HFFc6 (cell line): ENCODE measurements around the gene IL36B. TPM values are rescaled to one million over a fixed set of nuclear protein-coding genes. Genes with fewer than 3 reads are reported as not detected.

Source experiments
- DNase-seq: peaks from one replicate; pipeline ENCODE4 v3.0.0-alpha.2; 2018
- H3K27ac Mint-ChIP-seq: 2 replicates; pipeline ENCODE4 v1.8.0; 2020; ENCODE audit warnings: mild to moderate bottlenecking, mixed read lengths
- H3K27me3 Mint-ChIP-seq: 2 replicates; pipeline ENCODE4 v1.8.0; 2021; ENCODE audit warnings: mild to moderate bottlenecking, moderate library complexity, mixed read lengths; ENCODE audit not compliant: insufficient read depth
- H3K36me3 Mint-ChIP-seq: 2 replicates; pipeline ENCODE4 v1.8.0; 2021; ENCODE audit warnings: low read depth, mixed read lengths
- H3K4me1 Mint-ChIP-seq: 2 replicates; pipeline ENCODE4 v1.8.0; 2020; ENCODE audit warnings: low read depth, mixed read lengths
- H3K4me3 Mint-ChIP-seq: 2 replicates; pipeline ENCODE4 v1.8.0; 2020; ENCODE audit warnings: mild to moderate bottlenecking, moderate library complexity, mixed read lengths
- H3K9me3 Mint-ChIP-seq: 2 replicates; pipeline ENCODE4 v1.8.0; 2020; ENCODE audit warnings: mild to moderate bottlenecking, mixed read lengths
- total RNA-seq, 6 experiments: library from RNA; stranded (reverse); fragmentation: NEBNext Ultra II Directional; extraction: Animal tissue kit (Norgen Biotek cat#: 25700); gene quantifications; 2 replicates in 1 of 6; 3 replicates in 5 of 6; pipeline ENCODE4 v1.2.3, GENCODE V29; 2021
- TF ChIP-seq, protein P1 (sequence below): fragments of 200-600 bp; sonication (generic); IDR thresholded peaks from 2 replicates; pipeline ENCODE4 v1.5.0; 2021; ENCODE audit warnings: antibody characterized with exemption, mild to moderate bottlenecking

IL36B gene
- total RNA-seq, 6 experiments from 2014 or later, result not detected

DNA sequence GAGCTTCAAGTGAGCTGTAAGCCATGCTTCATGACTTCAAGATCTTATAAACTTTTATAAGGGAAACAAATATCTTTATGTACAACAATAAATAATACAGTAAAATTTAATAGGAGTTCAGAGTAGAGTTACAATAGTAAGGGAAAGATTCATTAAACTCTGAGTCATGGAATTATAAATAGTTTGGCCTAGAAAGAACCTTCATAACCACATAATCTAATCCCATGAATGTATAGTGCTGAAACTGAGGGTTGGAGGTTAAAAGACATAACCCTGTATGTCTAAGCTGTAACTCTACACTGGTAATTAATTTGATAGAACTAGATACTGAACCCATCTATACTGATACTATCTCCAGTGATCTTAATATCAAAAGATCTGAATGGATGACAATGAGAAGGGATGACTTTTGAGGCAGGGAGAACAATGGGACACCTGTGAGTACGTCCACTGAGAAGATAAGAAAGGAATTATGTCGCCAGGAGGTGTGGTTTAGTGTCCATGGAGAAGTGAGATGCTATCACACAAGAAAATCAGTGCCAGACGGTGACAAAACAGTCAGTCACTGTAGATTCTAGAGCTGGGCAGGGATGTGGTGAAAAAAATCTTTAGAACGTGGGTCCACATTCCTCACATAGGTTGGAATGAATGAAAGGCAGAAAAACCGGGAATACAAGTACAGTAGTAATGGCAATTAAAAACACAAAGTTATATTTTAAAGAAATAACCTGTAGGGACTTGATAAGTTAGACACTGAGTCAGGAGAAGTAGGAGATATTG, 16.2 kb upstream of the IL36B start:
- no peak overlapping the region for H3K4me3 Mint-ChIP-seq
- DNase-seq, result no peak
- peaks cover 16% of the 10 kb centered on the region for H3K27me3 Mint-ChIP-seq
- TF ChIP-seq, protein P1, sequence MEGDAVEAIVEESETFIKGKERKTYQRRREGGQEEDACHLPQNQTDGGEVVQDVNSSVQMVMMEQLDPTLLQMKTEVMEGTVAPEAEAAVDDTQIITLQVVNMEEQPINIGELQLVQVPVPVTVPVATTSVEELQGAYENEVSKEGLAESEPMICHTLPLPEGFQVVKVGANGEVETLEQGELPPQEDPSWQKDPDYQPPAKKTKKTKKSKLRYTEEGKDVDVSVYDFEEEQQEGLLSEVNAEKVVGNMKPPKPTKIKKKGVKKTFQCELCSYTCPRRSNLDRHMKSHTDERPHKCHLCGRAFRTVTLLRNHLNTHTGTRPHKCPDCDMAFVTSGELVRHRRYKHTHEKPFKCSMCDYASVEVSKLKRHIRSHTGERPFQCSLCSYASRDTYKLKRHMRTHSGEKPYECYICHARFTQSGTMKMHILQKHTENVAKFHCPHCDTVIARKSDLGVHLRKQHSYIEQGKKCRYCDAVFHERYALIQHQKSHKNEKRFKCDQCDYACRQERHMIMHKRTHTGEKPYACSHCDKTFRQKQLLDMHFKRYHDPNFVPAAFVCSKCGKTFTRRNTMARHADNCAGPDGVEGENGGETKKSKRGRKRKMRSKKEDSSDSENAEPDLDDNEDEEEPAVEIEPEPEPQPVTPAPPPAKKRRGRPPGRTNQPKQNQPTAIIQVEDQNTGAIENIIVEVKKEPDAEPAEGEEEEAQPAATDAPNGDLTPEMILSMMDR, result no peak
- H3K9me3 Mint-ChIP-seq, result peaks cover 3% of the 10 kb centered on the region; the same call in 1 of the 2 replicates
- H3K4me1 Mint-ChIP-seq, result peaks cover 17% of the 10 kb centered on the region
- H3K36me3 Mint-ChIP-seq, result no peaks in the 10 kb centered on the region
- H3K27ac Mint-ChIP-seq, result no peak overlapping the region

DNA sequence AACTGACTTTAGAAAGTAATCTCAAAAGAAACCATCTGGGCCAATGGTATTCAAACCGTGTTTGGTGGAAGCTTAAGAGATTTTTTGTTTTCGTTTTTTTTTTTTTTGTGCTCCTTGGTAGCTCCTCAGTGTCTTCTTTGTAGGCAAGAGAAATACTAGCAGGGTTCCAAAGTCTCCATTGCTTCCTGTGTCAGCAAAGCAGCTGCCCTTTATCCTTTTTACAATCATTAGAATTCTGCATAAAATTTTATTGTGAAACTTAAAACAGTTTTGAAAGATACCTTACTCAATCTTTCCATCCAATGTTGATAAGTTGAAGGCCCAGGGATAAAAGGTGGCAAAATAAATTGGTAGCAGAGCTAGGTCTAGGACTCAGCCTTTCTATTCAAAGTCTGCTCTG, 15.6 kb upstream of the IL36B start:
- TF ChIP-seq, protein P1, result no peak
- H3K36me3 Mint-ChIP-seq, result no peaks in the 10 kb centered on the region
- no peak overlapping the region for H3K27ac Mint-ChIP-seq
- H3K27me3 Mint-ChIP-seq, result peaks cover 16% of the 10 kb centered on the region
- DNase-seq, result no peak
- H3K9me3 Mint-ChIP-seq, result peaks cover 3% of the 10 kb centered on the region; the same call in 1 of the 2 replicates
- peaks cover 17% of the 10 kb centered on the region for H3K4me1 Mint-ChIP-seq
- H3K4me3 Mint-ChIP-seq, result no peak overlapping the region

DNA sequence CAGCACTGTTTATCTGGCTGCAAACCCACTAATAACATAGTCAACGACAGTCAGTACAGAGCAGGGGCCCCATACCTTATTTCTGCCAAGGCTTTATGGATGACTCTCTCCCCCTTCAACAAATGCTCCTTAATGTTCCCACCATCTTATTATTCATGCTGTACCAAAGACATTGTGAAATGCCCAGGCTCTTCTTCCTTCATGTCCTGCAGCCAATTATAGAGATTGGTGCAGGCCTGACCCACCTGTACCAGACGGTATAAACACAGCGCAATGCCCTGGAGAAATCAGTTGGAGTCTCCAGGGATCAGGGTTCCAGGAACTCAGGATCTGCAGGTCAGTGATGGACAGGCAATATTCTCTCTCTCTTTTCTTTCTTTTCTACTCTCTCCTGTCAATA, 15.0 kb upstream of the IL36B start, which contains the start of gene IL1F10:
IL1F10 (plus strand) TSS at position 290 of the 400 bp plus-strand sequence. CDS start 4,769 bp downstream, outside the sequence.
- peaks cover 17% of the 10 kb centered on the region for H3K4me1 Mint-ChIP-seq
- no peak within 1 kb of the TSS for H3K27ac Mint-ChIP-seq
- TF ChIP-seq, protein P1, result no peak
- no peak for DNase-seq
- no peaks in the 10 kb centered on the region for H3K36me3 Mint-ChIP-seq
- H3K9me3 Mint-ChIP-seq, result peaks cover 3% of the 10 kb centered on the region; the same call in 1 of the 2 replicates
- peaks cover 15% of the 10 kb centered on the region for H3K27me3 Mint-ChIP-seq
- H3K4me3 Mint-ChIP-seq, result no peak within 1 kb of the TSS

DNA sequence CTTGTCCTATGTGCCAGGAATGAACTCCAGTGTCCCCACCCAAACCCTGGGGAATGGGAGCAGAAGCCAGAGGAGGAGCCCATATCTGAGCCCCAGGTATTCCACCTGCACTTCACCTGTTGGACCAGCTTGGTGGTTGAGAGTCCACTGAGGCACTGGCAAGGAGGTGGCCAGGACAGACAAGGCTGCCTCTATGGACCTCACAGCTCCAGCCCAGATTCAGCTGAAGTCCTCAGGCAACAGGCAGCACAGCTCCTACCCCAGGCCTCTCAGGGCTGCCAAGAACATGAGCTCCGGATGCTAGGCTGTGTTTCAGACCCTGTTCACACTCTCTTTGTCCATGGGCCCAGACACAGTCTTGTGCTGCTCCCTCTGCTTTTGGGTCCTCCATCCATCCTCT, 12.2 kb upstream of the IL36B start:
- DNase-seq, result no peak
- H3K4me1 Mint-ChIP-seq, result peaks cover 13% of the 10 kb centered on the region
- no peak overlapping the region for H3K4me3 Mint-ChIP-seq
- H3K27ac Mint-ChIP-seq, result no peak overlapping the region
- TF ChIP-seq, protein P1, result no peak
- peaks cover 3% of the 10 kb centered on the region; the same call in 1 of the 2 replicates for H3K9me3 Mint-ChIP-seq
- no peaks in the 10 kb centered on the region for H3K36me3 Mint-ChIP-seq
- H3K27me3 Mint-ChIP-seq, result peaks cover 18% of the 10 kb centered on the region

DNA sequence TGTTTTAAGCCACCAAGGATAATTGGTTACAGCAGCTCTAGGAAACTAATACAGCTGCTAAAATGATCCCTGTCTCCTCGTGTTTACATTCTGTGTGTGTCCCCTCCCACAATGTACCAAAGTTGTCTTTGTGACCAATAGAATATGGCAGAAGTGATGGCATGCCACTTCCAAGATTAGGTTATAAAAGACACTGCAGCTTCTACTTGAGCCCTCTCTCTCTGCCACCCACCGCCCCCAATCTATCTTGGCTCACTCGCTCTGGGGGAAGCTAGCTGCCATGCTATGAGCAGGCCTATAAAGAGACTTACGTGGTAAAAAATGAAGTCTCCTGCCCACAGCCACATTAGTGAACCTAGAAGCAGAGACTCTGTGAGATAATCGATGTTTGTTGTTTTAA, 11.6 kb upstream of the IL36B start:
- Mint-ChIP-seq H3K36me3 (no peaks in the 10 kb centered on the region), H3K4me3 (no peak overlapping the region), H3K4me1 (peaks cover 7% of the 10 kb centered on the region), H3K9me3 (peaks cover 3% of the 10 kb centered on the region; the same call in 1 of the 2 replicates), H3K27me3 (peaks cover 23% of the 10 kb centered on the region), H3K27ac (no peak overlapping the region)
- no peak for DNase-seq
- TF ChIP-seq, protein P1, result no peak
